ENCODE data around the gene COL5A1. TPM values are rescaled to one million over a fixed set of nuclear protein-coding genes. Genes with fewer than 3 reads are reported as not detected.

The COL5A1 gene
- total RNA-seq, 1 donor from 2014 or later, result 6.1 TPM

GRCh38 chr9:134691695-134692572, 50.3 kb downstream of the COL5A1 start:
- no peak overlapping the region for H2AFZ ChIP-seq (replicated peaks)
- no peaks in the 10 kb centered on the region for H3K36me3 ChIP-seq
- H3F3A ChIP-seq (ENCODE audit: low read depth), result no peaks in the 10 kb centered on the region
- TF ChIP-seq CTCF (IDR thresholded peaks at IDR 0.05) (no peak), EZH2 (IDR thresholded peaks at IDR 0.05) (no peak), EZH2phosphoT487 (IDR thresholded peaks at IDR 0.05) (no peak)
- H4K20me1 ChIP-seq (ENCODE audit: low read depth), result peaks cover 3% of the 10 kb centered on the region
- H3K9ac ChIP-seq, result no peak overlapping the region
- H3K9me3 ChIP-seq (ENCODE audit: low read depth), result no peaks in the 10 kb centered on the region
- no peak for DNase-seq (ENCODE audit: low spot score)
- Mint-ChIP-seq H3K27me3 (ENCODE audit: insufficient read depth, low read depth) (peaks cover 5% of the 10 kb centered on the region), H3K4me1 (peaks cover 6% of the 10 kb centered on the region), H3K9me3 (no peaks in the 10 kb centered on the region), H3K36me3 (no peaks in the 10 kb centered on the region), H3K4me3 (no peak overlapping the region), H3K27ac (no peak overlapping the region)
- no peak overlapping the region for H3K4me3 ChIP-seq
- no peak overlapping the region for H3K27ac ChIP-seq
- H3K4me1 ChIP-seq, result no peaks in the 10 kb centered on the region
- H3K4me2 ChIP-seq, result no peak overlapping the region
- H3K27me3 ChIP-seq, result no peaks in the 10 kb centered on the region
- H3K79me2 ChIP-seq (ENCODE audit: low read depth), result no peaks in the 10 kb centered on the region

- peaks cover 5% of the 10 kb centered on the region for H3K27me3 Mint-ChIP-seq (ENCODE audit: insufficient read depth, low read depth)
- H3K4me1 ChIP-seq, result no peaks in the 10 kb centered on the region
- H3K36me3 ChIP-seq, result no peaks in the 10 kb centered on the region
- no peaks in the 10 kb centered on the region for H3K9me3 Mint-ChIP-seq
- H2AFZ ChIP-seq (replicated peaks), result no peak overlapping the region
- no peak overlapping the region for H3K9ac ChIP-seq
- no peak overlapping the region for H3K4me3 ChIP-seq
- no peaks in the 10 kb centered on the region for H3K79me2 ChIP-seq (ENCODE audit: low read depth)
- DNase-seq (ENCODE audit: low spot score), result no peak
- no peaks in the 10 kb centered on the region for H3K27me3 ChIP-seq
- peaks cover 3% of the 10 kb centered on the region for H4K20me1 ChIP-seq (ENCODE audit: low read depth)
- no peaks in the 10 kb centered on the region for H3K9me3 ChIP-seq (ENCODE audit: low read depth)
- no peak overlapping the region for H3K27ac ChIP-seq
- no peaks in the 10 kb centered on the region for H3F3A ChIP-seq (ENCODE audit: low read depth)
- H3K4me3 Mint-ChIP-seq, result no peak overlapping the region
- H3K4me2 ChIP-seq, result no peak overlapping the region
- no peak overlapping the region for H3K27ac Mint-ChIP-seq
- TF ChIP-seq CTCF (IDR thresholded peaks at IDR 0.05) (no peak), EZH2 (IDR thresholded peaks at IDR 0.05) (no peak), EZH2phosphoT487 (IDR thresholded peaks at IDR 0.05) (no peak)
- peaks cover 6% of the 10 kb centered on the region for H3K4me1 Mint-ChIP-seq
- H3K36me3 Mint-ChIP-seq, result no peaks in the 10 kb centered on the region
Measured at GRCh38 chr9:134692573-134692860, 50.9 kb downstream of the COL5A1 start.

- Mint-ChIP-seq H3K9me3 (no peaks in the 10 kb centered on the region), H3K4me3 (no peak overlapping the region), H3K27ac (peak overlapping the region; percentile 87), H3K36me3 (no peaks in the 10 kb centered on the region), H3K27me3 (ENCODE audit: insufficient read depth, low read depth) (peaks cover 5% of the 10 kb centered on the region), H3K4me1 (peaks cover 6% of the 10 kb centered on the region)
- H4K20me1 ChIP-seq (ENCODE audit: low read depth), result peaks cover 4% of the 10 kb centered on the region
- H3K79me2 ChIP-seq (ENCODE audit: low read depth), result no peaks in the 10 kb centered on the region
- TF ChIP-seq EZH2phosphoT487 (IDR thresholded peaks at IDR 0.05), result no peak
- TF ChIP-seq CTCF (IDR thresholded peaks at IDR 0.05), result no peak
- no peak for TF ChIP-seq EZH2 (IDR thresholded peaks at IDR 0.05)
- H3K27ac ChIP-seq, result no peak overlapping the region
- DNase-seq (ENCODE audit: low spot score), result no peak
- H3K4me2 ChIP-seq, result no peak overlapping the region
- H3K4me3 ChIP-seq, result no peak overlapping the region
- H3K9ac ChIP-seq, result no peak overlapping the region
- H3K4me1 ChIP-seq, result no peaks in the 10 kb centered on the region
- no peak overlapping the region for H2AFZ ChIP-seq (replicated peaks)
- no peaks in the 10 kb centered on the region for H3K36me3 ChIP-seq
- H3K27me3 ChIP-seq, result no peaks in the 10 kb centered on the region
- H3F3A ChIP-seq (ENCODE audit: low read depth), result no peaks in the 10 kb centered on the region
- no peaks in the 10 kb centered on the region for H3K9me3 ChIP-seq (ENCODE audit: low read depth)
Measured at GRCh38 chr9:134693011-134693410, 51.4 kb downstream of the COL5A1 start.
